K562 (cell line): ENCODE measurements around the gene FOXN3. TPM values are rescaled to one million over a fixed set of nuclear protein-coding genes. Genes with fewer than 3 reads are reported as not detected.

ENCODE experiments used
- ATAC-seq: fragments of 200-7000 bp; cut with Tn5 transposase; 3 replicates; pipeline ENCODE4 v1.9.1; 2020; ENCODE audit warnings: moderate library complexity
- BruUV-seq: library from RNA; stranded (reverse); fragments of 400-500 nt; replicated peaks from 2 replicates; lab custom pipeline; 2021; lab: Mats Ljungman, UMichigan
- CTCF ChIA-PET: fragments of 300-600 bp; formaldehyde crosslinking; extraction: SDS; loops from one replicate; lab custom pipeline; 2021; ENCODE audit warnings: low intra/inter-chr PET ratio; lab: Yijun Ruan, JAX
- POLR2A ChIA-PET: fragments of 300-600, 350-650 bp; sonication (Branson Sonifier 250); formaldehyde crosslinking; extraction: SDS; loops from one replicate; lab custom pipeline; 2021; ENCODE audit warnings: antibody characterized with exemption, inconsistent platforms; lab: Yijun Ruan, JAX
- DNase-seq, 4 experiments: peaks; one replicate each; pipeline versions ENCODE4 v3.0.0 to v3.0.0-alpha.2; 2011 to 2018; ENCODE audit warnings: low spot score in 3 of 4, mixed read lengths in 3 of 4; ENCODE audit errors: extremely low read depth in 1 of 4
- FAIRE-seq: peaks from 2 replicates; lab custom pipeline; 2011; peaks lifted over from hg19 to GRCh38; lab: Jason Lieb, UNC
- H2AFZ ChIP-seq: 2 replicates; pipeline ENCODE4 v1.6.0; 2011; ENCODE audit warnings: low read depth, low read length, control low read depth, inconsistent platforms
- H3K27ac ChIP-seq: fragments of 200-600 bp; 3 replicates; pipeline ENCODE4 v1.8.0; 2011; ENCODE audit warnings: low read depth, mild to moderate bottlenecking, control low read depth, inconsistent platforms, low read length, moderate library complexity, mixed read lengths; ENCODE audit errors: extremely low read depth
- H3K27me3 ChIP-seq, 2 experiments: fragments of 300-600 bp in 1 of 2; 2 replicates in 1 of 2; 3 replicates in 1 of 2; pipeline versions ENCODE4 v1.6.0 to v1.8.0; 2011; ENCODE audit warnings: inconsistent platforms in 2 of 2, low read length in 2 of 2, mild to moderate bottlenecking in 1 of 2, mixed read lengths in 1 of 2, moderate library complexity in 1 of 2; ENCODE audit not compliant: control insufficient read depth in 2 of 2, insufficient read depth in 2 of 2
- H3K36me3 ChIP-seq: fragments of 300-600 bp; 3 replicates; pipeline ENCODE4 v1.8.0; 2011; ENCODE audit warnings: mild to moderate bottlenecking, low read length, inconsistent platforms; ENCODE audit not compliant: control insufficient read depth, insufficient read depth
- H3K4me1 ChIP-seq, 2 experiments: fragments of 200-600 bp in 1 of 2; replicated peaks in 1 of 2; 2 replicates in 1 of 2; 3 replicates in 1 of 2; pipeline versions ENCODE4 v1.5.1 to v1.8.0; 2011; ENCODE audit warnings: inconsistent platforms in 2 of 2, low read length in 2 of 2, mild to moderate bottlenecking in 1 of 2, mixed read lengths in 1 of 2, moderate library complexity in 1 of 2; ENCODE audit not compliant: control insufficient read depth in 2 of 2, insufficient read depth in 2 of 2
- H3K4me2 ChIP-seq: 2 replicates; pipeline ENCODE4 v1.6.1; 2011; ENCODE audit warnings: low read length, control low read depth, inconsistent platforms, mixed read lengths; ENCODE audit not compliant: insufficient read depth
- H3K4me3 ChIP-seq: fragments of 200-600 bp; sonication (generic), shearing (Covaris generic); 2 replicates; pipeline ENCODE4 v1.5.1; 2016; ENCODE audit warnings: control low read depth, inconsistent platforms
- H3K79me2 ChIP-seq: fragments of 200-600 bp; 3 replicates; pipeline ENCODE4 v1.8.0; 2011; ENCODE audit warnings: low read length, inconsistent platforms; ENCODE audit not compliant: control insufficient read depth, insufficient read depth
- H3K9ac ChIP-seq, 2 experiments: 2 replicates each; pipeline versions ENCODE4 v1.6.0 to v1.6.1; 2011; ENCODE audit warnings: low read depth in 2 of 2, low read length in 2 of 2, control low read depth in 1 of 2, inconsistent platforms in 1 of 2, mild to moderate bottlenecking in 1 of 2, mixed read lengths in 1 of 2; ENCODE audit not compliant: insufficient read depth in 1 of 2
- H3K9me1 ChIP-seq: one replicate; pipeline ENCODE4 v1.6.0; 2011; ENCODE audit warnings: inconsistent platforms, mild to moderate bottlenecking, low read length, moderate library complexity; ENCODE audit not compliant: control insufficient read depth, insufficient read depth
- H3K9me3 ChIP-seq: replicated peaks from 2 replicates; pipeline ENCODE4 v1.5.1; 2011; ENCODE audit warnings: low read depth, low read length, inconsistent platforms; ENCODE audit not compliant: control insufficient read depth, insufficient read depth
- H4K20me1 ChIP-seq: replicated peaks from 2 replicates; pipeline ENCODE4 v1.6.1; 2011; ENCODE audit warnings: low read length, inconsistent platforms, mixed read lengths; ENCODE audit not compliant: control insufficient read depth, insufficient read depth
- BRD9 ChIP-seq: fragments of 450-650 bp; IDR thresholded peaks from 2 replicates; pipeline ENCODE4 v1.6.1; 2018; ENCODE audit warnings: low read depth; ENCODE audit not compliant: partially characterized antibody
- COPS2 ChIP-seq: fragments of 450-650 bp; conservative IDR thresholded peaks from 2 replicates; pipeline ENCODE4 v1.6.1; 2016; ENCODE audit warnings: mild to moderate bottlenecking, moderate library complexity
- DACH1 ChIP-seq: fragments of 450-650 bp; IDR thresholded peaks from 2 replicates; pipeline ENCODE4 v1.6.1; 2018; ENCODE audit not compliant: partially characterized antibody
- ILK ChIP-seq: fragments of 450-650 bp; IDR thresholded peaks from 2 replicates; pipeline ENCODE4 v1.6.1; 2016; ENCODE audit warnings: missing genetic modification characterization, low read depth, mild to moderate bottlenecking, missing compliant biosample characterization, moderate library complexity, borderline replicate concordance
- IRF2 ChIP-seq: sonication (generic); formaldehyde crosslinking; IDR thresholded peaks from 2 replicates; pipeline ENCODE4 v1.8.1; 2022; ENCODE audit warnings: mild to moderate bottlenecking, missing genetic modification reagents
- PPARD ChIP-seq: fragments of 250-450 bp; sonication (Bioruptor Pico); IDR thresholded peaks from 2 replicates; pipeline ENCODE4 v1.8.0; 2022; ENCODE audit warnings: inconsistent platforms, mild to moderate bottlenecking, moderate library complexity
- SPI1 ChIP-seq: IDR thresholded peaks from 2 replicates; pipeline ENCODE4 v1.6.1; 2011; ENCODE audit warnings: low read depth, low read length, control low read depth, borderline replicate concordance
- STAG1 ChIP-seq: sonication (generic); formaldehyde crosslinking; IDR thresholded peaks from 2 replicates; pipeline ENCODE4 v1.5.0; 2020; ENCODE audit warnings: missing genetic modification reagents, borderline replicate concordance
- TBP ChIP-seq: optimal IDR thresholded peaks from 2 replicates; pipeline ENCODE3; 2011; ENCODE audit warnings: low read depth, low read length, improper control_type of control experiment
- TEAD2 ChIP-seq: fragments of 450-650 bp; IDR thresholded peaks from 2 replicates; pipeline ENCODE4 v1.6.1; 2016; ENCODE audit warnings: missing genetic modification characterization, control low read depth, missing compliant biosample characterization
- TEAD4 ChIP-seq, 2 experiments: sonication (generic) in 1 of 2; formaldehyde crosslinking in 1 of 2; IDR thresholded peaks; 2 replicates each; pipeline versions ENCODE4 v1.6.1 to v1.8.0; 2012 to 2022; ENCODE audit warnings: borderline replicate concordance in 1 of 2, inconsistent platforms in 1 of 2, low read length in 1 of 2, mild to moderate bottlenecking in 1 of 2, missing genetic modification reagents in 1 of 2
- U2AF2 ChIP-seq: fragments of 200-400 bp; formaldehyde crosslinking; optimal IDR thresholded peaks from 2 replicates; pipeline ENCODE3; 2017; ENCODE audit warnings: low read depth, mild to moderate bottlenecking, low read length
- ZBTB43 ChIP-seq: sonication (generic); formaldehyde crosslinking; IDR thresholded peaks from 2 replicates; pipeline ENCODE4 v1.8.0; 2023; ENCODE audit warnings: mild to moderate bottlenecking, missing genetic modification reagents
- ZFP36 ChIP-seq: fragments of 150-350 bp; IDR thresholded peaks from 2 replicates; pipeline ENCODE4 v1.6.1; 2018; ENCODE audit warnings: low read length, low read depth; ENCODE audit not compliant: partially characterized antibody
- ZNF239 ChIP-seq: fragments of 250-450 bp; sonication (Bioruptor Pico); IDR thresholded peaks from 2 replicates; pipeline ENCODE4 v1.4.0; 2020; ENCODE audit warnings: mild to moderate bottlenecking
- ZNF311 ChIP-seq: fragments of 250-450 bp; sonication (Bioruptor Pico); IDR thresholded peaks from 2 replicates; pipeline ENCODE4 v1.4.0; 2020; ENCODE audit warnings: mild to moderate bottlenecking, moderate library complexity
- ZNF324 ChIP-seq: fragments of 250-450 bp; sonication (Bioruptor Pico); IDR thresholded peaks from 2 replicates; pipeline ENCODE4 v1.4.0; 2020; ENCODE audit warnings: mild to moderate bottlenecking
- ZNF830 ChIP-seq: fragments of 250-450 bp; sonication (Bioruptor Pico); IDR thresholded peaks from 2 replicates; pipeline ENCODE4 v1.5.0; 2021; ENCODE audit warnings: mild to moderate bottlenecking
- WGBS: fragments of 100-300 bp; shearing (Covaris generic); methylation state at CpG from one replicate; pipeline ENCODE4 v1.1.6; 2016; ENCODE audit warnings: low coverage, mixed read lengths; ENCODE audit not compliant: insufficient coverage; ENCODE audit errors: missing lambda C conversion rate; 5-methylcytosine and 5-hydroxymethylcytosine counted together
- in situ Hi-C: fragments of 300-500 bp; cut with MboI; formaldehyde crosslinking; loops from 4 replicates; pipeline ENCODE4 v1.15.0; 2018; ENCODE audit warnings: inconsistent platforms, mixed read lengths
- intact Hi-C: fragments of 100-400 bp; cut with micrococcal nuclease; formaldehyde crosslinking; loops from 2 replicates; pipeline ENCODE4 v1.14.2; 2022
- polyA plus RNA-seq, 8 experiments: library from polyadenylated mRNA; depleted of rRNA in 4 of 8; stranded (reverse) in 5 of 8; unstranded in 3 of 8; fragments of >200 nt; fragmentation: Nextera tagmentation in 2 of 8; fragmentation: Illumina TruSeq in 1 of 8; extraction: Ambion mirVana in 2 of 8; extraction: Trizol in 1 of 8; gene quantifications; 2 replicates each; pipeline versions ENCODE4 v1.2.1 to v1.2.3, GENCODE V29; 2011 to 2014; ENCODE audit warnings: inconsistent platforms in 1 of 8, missing spikeins in 1 of 8
- total RNA-seq, 7 experiments: library from RNA; depleted of rRNA in 6 of 7; stranded (reverse); fragments of >200 nt in 6 of 7; fragmentation: Illumina TruSeq in 2 of 7; extraction: Trizol in 2 of 7; gene quantifications; 2 replicates each; pipeline versions ENCODE4 v1.2.1 to v1.2.3, GENCODE V29; 2011 to 2021; ENCODE audit warnings: low replicate concordance in 1 of 7
- TF ChIP-seq, protein P1 (sequence below): sonication (generic); formaldehyde crosslinking; IDR thresholded peaks from 2 replicates; pipeline ENCODE4 v1.8.1; 2023; ENCODE audit warnings: mild to moderate bottlenecking, missing genetic modification reagents, moderate library complexity
- TF ChIP-seq, protein P2 (sequence below): fragments of 450-650 bp; formaldehyde crosslinking; IDR thresholded peaks from 2 replicates; pipeline ENCODE4 v1.4.0; 2020; ENCODE audit warnings: mild to moderate bottlenecking, moderate library complexity

Gene FOXN3
- total and polyA plus RNA-seq, 9 of the 15 experiments (the other 6 are each of a cell fraction or from before 2014, with no cell fraction given) = 0.07 to 1.3 (median 0.40) TPM

DNA sequence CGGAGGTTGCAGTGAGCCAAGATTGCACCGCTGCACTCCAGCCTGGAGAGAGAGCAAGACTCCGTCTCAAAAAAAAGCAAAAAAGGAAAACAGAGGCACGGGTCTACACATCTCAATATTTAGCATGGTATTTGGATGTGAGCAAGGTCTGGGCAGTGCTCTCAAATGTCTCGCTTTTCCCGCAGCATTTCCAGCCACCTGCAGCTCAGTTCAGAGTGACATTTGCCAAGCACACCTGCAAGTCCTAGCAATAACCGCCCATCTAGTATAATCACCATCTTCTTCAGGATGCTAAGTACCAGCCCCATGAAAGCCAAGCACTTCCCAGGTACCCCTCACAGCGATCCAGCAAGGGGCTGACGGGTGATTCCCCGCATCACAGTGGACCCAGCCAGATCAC lies 69.1 kb downstream of the FOXN3 start (continued):
- TF ChIP-seq ZBTB43 (CRISPR knock-in tag) (no peak), STAG1 (CRISPR knock-in tag) (no peak), SPI1 (no peak), PPARD (CRISPR knock-in tag) (no peak), TEAD2 (tag) (no peak), BRD9 (no peak)

DNA sequence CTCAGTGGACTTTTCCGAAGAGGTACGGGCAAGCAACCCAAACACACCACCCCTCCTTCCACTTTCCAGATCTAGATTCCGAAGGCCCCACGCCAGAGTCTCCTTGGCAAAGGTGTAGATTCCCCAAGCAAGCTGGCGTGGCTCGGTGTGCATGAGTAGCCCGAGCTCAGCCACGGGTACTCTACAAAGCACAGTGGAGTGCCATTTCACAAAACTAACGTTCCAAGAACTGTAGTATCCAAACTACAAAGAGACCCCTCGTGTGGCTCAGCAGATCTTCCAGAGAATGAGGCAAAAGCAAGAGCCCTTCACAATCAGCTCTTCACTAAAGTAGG lies 72.1 kb downstream of the FOXN3 start:
- no TSS peak for BruUV-seq
- POLR2A ChIA-PET = no interaction called here
- Histone ChIP-seq H3K36me3 (no peaks in the 10 kb centered on the region), H3K27me3 (peaks cover 0 to 14% of the 10 kb centered on the region in 2 experiments; a peak in 2 of 5 replicates), H3K9me3 (no peaks in the 10 kb centered on the region), H4K20me1 (no peaks in the 10 kb centered on the region), H2AFZ (no peak overlapping the region), H3K4me2 (no peak overlapping the region), H3K27ac (no peak overlapping the region), H3K4me3 (no peak overlapping the region), H3K9me1 (no peaks in the 10 kb centered on the region), H3K9ac (no peak overlapping the region), H3K4me1 (no peaks in the 10 kb centered on the region), H3K79me2 (no peaks in the 10 kb centered on the region)
- CTCF ChIA-PET = no interaction called here
- intact Hi-C loops (no loop called here), in situ Hi-C loops (no loop called here)
- DNase-seq (no peak), ATAC-seq (no peak), FAIRE-seq (no peak)
- 4% methylated on average over 10 of the region's 10 CpGs for WGBS
- TF ChIP-seq ZNF311 (CRISPR knock-in tag) = no peak
- no peak for TF ChIP-seq IRF2 (CRISPR knock-in tag)
- TF ChIP-seq, protein P1, sequence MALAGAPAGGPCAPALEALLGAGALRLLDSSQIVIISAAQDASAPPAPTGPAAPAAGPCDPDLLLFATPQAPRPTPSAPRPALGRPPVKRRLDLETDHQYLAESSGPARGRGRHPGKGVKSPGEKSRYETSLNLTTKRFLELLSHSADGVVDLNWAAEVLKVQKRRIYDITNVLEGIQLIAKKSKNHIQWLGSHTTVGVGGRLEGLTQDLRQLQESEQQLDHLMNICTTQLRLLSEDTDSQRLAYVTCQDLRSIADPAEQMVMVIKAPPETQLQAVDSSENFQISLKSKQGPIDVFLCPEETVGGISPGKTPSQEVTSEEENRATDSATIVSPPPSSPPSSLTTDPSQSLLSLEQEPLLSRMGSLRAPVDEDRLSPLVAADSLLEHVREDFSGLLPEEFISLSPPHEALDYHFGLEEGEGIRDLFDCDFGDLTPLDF (CRISPR knock-in tag) = no peak
- no peak for TF ChIP-seq TBP
- TF ChIP-seq ZNF830 (CRISPR knock-in tag) = no peak
- TF ChIP-seq ZNF324 = no peak
- TF ChIP-seq, protein P2, sequence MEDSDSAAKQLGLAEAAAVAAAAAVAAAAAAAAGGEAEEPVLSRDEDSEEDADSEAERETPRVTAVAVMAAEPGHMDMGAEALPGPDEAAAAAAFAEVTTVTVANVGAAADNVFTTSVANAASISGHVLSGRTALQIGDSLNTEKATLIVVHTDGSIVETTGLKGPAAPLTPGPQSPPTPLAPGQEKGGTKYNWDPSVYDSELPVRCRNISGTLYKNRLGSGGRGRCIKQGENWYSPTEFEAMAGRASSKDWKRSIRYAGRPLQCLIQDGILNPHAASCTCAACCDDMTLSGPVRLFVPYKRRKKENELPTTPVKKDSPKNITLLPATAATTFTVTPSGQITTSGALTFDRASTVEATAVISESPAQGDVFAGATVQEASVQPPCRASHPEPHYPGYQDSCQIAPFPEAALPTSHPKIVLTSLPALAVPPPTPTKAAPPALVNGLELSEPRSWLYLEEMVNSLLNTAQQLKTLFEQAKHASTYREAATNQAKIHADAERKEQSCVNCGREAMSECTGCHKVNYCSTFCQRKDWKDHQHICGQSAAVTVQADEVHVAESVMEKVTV (CRISPR knock-in tag) = no peak
- TF ChIP-seq ILK (tag) = no peak
- no peak for TF ChIP-seq COPS2
- no peak for TF ChIP-seq DACH1
- TF ChIP-seq ZFP36 = no peak
- TF ChIP-seq U2AF2 = no peak
- no peak for TF ChIP-seq ZNF239
- TF ChIP-seq TEAD4 (IDR thresholded peaks at IDR 0.05; ENCODE audit: low read length) = no peak
- TF ChIP-seq TEAD4 (CRISPR knock-in tag; IDR thresholded peaks at IDR 0.05; ENCODE audit: borderline replicate concordance) = no peak
